Measurements from ENCODE around the gene ACTN3.

ACTN3 gene

DNA sequence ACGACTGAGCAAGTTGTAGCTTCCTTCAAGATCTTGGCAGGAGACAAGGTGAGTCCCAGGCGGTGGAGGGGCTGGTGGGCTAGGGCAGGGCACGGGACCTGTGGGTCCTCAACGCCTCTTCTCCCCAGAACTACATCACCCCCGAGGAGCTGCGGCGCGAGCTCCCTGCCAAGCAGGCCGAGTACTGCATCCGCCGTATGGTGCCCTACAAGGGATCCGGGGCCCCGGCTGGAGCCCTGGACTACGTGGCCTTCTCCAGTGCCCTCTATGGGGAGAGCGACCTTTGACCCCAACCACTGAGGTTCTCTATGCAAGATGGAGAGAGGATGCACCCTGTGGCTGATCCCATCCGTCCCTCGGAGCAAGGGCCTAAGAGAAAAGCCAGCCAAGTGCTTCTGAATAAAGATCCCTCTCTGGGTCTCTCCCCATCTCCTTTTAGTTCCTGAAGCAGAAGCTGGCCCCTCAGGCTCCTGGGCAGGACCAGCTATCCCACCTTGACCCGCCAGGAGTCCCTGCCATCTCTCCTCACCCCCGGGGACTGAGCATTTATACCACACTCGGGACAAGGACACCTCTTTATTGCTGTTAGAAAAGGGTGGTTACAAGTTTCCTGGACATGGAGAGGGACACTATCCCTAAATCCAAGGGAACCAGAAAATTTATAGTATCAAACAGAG, 16.3 kb downstream of the ACTN3 start:
- DNase-seq (ENCODE audit: low spot score) = no peak
- in situ Hi-C loops (cut with MboI; ENCODE audit: low sequenced_read_pairs, unreplicated experiment) = no loop called here
- TF ChIP-seq, protein P1, sequence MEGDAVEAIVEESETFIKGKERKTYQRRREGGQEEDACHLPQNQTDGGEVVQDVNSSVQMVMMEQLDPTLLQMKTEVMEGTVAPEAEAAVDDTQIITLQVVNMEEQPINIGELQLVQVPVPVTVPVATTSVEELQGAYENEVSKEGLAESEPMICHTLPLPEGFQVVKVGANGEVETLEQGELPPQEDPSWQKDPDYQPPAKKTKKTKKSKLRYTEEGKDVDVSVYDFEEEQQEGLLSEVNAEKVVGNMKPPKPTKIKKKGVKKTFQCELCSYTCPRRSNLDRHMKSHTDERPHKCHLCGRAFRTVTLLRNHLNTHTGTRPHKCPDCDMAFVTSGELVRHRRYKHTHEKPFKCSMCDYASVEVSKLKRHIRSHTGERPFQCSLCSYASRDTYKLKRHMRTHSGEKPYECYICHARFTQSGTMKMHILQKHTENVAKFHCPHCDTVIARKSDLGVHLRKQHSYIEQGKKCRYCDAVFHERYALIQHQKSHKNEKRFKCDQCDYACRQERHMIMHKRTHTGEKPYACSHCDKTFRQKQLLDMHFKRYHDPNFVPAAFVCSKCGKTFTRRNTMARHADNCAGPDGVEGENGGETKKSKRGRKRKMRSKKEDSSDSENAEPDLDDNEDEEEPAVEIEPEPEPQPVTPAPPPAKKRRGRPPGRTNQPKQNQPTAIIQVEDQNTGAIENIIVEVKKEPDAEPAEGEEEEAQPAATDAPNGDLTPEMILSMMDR (IDR thresholded peaks at IDR 0.05; ENCODE audit: borderline replicate concordance, control extremely low read depth, extremely low read depth, insufficient read depth, missing control alignments) = no peak

DNA sequence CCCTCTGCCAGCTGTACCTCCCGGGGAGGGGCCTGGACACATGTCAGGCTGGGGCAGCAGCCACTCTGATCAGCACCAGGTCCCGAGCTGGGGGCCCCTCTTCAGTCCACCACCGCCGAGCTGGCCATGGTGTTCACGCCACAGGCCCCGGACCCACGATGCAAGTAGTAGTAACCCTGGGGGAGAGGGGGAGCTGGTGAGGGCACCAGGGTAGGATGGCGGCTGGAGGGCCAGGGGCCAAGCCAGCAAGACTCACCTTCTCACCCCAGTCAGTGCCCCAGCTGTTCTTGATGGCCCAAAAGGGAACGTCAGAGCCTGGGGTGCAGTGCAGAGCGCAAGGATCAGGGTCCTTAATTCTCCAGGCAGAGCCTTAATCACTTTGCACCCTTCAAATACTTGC, 17.1 kb downstream of the ACTN3 start:
- in situ Hi-C loops (cut with MboI; ENCODE audit: low sequenced_read_pairs, unreplicated experiment) = no loop called here
- DNase-seq (ENCODE audit: low spot score) = no peak
- TF ChIP-seq, protein P1 (IDR thresholded peaks at IDR 0.05; ENCODE audit: borderline replicate concordance, control extremely low read depth, extremely low read depth, insufficient read depth, missing control alignments) = no peak

DNA sequence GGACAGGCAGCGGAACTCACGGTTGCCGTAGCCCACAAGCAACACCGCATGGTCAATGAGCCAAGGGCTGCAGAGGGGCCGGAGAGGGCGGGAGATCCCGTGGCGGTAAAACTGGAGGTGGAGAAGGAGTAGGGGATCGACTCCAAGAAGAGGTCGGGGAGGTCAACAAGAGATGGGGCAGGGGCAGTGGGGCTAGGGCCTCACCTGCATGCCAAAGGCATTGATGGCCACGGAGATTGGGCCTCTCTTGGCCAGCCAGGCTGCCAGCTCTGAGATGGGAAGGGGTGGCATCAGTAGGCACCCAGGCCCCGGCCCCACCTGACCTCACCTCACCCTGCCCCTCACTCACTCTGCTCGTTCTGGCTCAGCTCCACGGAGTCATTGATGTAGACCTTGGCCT, 17.8 kb downstream of the ACTN3 start:
- in situ Hi-C loops (cut with MboI; ENCODE audit: low sequenced_read_pairs, unreplicated experiment) = no loop called here
- DNase-seq (ENCODE audit: low spot score) = no peak
- TF ChIP-seq, protein P1 (IDR thresholded peaks at IDR 0.05; ENCODE audit: borderline replicate concordance, control extremely low read depth, extremely low read depth, insufficient read depth, missing control alignments) = no peak

DNA sequence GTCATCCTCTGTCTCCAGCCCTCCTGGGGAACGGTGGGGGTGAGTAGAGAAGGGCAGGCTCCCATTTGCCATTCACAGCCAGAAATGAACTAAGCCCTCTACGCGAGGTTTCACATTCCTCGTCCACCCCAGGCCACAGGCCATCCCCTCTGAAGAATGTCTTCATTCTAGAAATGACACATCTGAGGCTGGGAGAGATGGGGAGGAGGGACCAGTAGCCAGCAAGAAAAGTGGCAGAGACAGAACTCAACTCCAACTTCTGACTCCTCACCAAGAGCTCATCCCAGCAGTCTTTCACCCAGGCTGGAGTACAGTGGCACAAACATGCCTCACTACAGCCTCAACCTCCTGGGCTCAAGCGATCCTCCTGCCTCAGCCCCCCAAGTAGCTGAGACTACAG, 18.3 kb downstream of the ACTN3 start:
- in situ Hi-C loops (cut with MboI; ENCODE audit: low sequenced_read_pairs, unreplicated experiment) = no loop called here
- TF ChIP-seq, protein P1 (IDR thresholded peaks at IDR 0.05; ENCODE audit: borderline replicate concordance, control extremely low read depth, extremely low read depth, insufficient read depth, missing control alignments) = no peak
- no peak for DNase-seq (ENCODE audit: low spot score)

DNA sequence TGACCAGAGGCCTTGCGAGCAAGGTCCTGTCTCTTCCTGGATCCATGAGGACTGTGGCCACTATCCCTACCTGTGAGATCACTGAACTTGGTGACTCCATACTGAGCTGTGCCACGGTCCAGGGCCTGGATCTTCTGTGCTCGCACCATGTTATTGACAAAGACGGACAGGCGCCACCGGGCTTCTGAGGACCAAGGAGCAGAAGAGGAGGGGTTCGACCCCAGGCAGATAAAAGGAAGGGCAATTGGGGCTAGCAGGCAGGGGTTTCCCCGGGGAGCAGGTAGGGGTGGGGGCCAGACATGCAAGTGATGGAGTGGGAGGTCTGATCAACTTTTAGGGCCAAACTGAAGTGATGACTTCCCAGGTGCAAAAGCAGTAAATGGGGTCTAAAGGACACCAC, 19.5 kb downstream of the ACTN3 start:
- DNase-seq (ENCODE audit: low spot score) = no peak
- in situ Hi-C loops (cut with MboI; ENCODE audit: low sequenced_read_pairs, unreplicated experiment) = no loop called here
- TF ChIP-seq, protein P1 (IDR thresholded peaks at IDR 0.05; ENCODE audit: borderline replicate concordance, control extremely low read depth, extremely low read depth, insufficient read depth, missing control alignments) = no peak

DNA sequence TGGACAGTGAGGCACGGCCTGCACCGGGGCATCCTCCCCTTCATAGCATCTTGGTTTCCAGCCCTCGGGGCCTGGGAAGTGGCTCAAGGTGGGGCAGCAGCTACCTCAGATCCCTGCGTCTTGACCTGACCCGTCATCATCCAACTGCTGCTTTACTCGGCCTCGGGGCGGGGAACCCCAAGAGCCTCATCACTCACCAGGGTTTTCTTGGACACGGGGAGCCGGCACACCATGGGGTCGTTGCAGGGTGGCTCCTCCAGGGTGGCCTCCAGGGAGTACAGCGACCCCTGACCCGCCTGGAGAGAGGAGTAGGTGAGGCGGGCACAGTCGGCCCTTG, 21.1 kb downstream of the ACTN3 start:
- DNase-seq (ENCODE audit: low spot score) = no peak
- in situ Hi-C loops (cut with MboI; ENCODE audit: low sequenced_read_pairs, unreplicated experiment) = no loop called here
- TF ChIP-seq, protein P1 (IDR thresholded peaks at IDR 0.05; ENCODE audit: borderline replicate concordance, control extremely low read depth, extremely low read depth, insufficient read depth, missing control alignments) = no peak
